NB4 (cell line): ENCODE measurements around the gene PPM1L.

Source experiments
- CTCF ChIP-seq: IDR thresholded peaks from one replicate; pipeline ENCODE4 v1.5.1; 2012; ENCODE audit warnings: low read depth, low read length
- MAX ChIP-seq: IDR thresholded peaks from 2 replicates; pipeline ENCODE4 v1.6.1; 2011; ENCODE audit warnings: low read depth, low read length
- MYC ChIP-seq: IDR thresholded peaks from 2 replicates; pipeline ENCODE4 v1.6.1; 2011; ENCODE audit warnings: low read depth, low read length
- POLR2A ChIP-seq: IDR thresholded peaks from 2 replicates; pipeline ENCODE4 v1.6.1; 2011; ENCODE audit warnings: mild to moderate bottlenecking; ENCODE audit not compliant: insufficient read length; ENCODE audit errors: extremely low read depth

- no peak for TF ChIP-seq CTCF
- no peak for TF ChIP-seq POLR2A
- no peak for TF ChIP-seq MAX
- TF ChIP-seq MYC: no peak
These were observed 37.8 kb downstream of the PPM1L start for GRCh38 chr3:160793722-160794252.
